ENCODE data around the gene XRN1. TPM values are rescaled to one million over a fixed set of nuclear protein-coding genes. Genes with fewer than 3 reads are reported as not detected.
"Not testable (repeated sequence)": the region's sequence is repeated elsewhere in the genome, so short reads cannot be mapped to it uniquely, and the experiment has no call there.

Gene XRN1
- total RNA-seq, 2 donors from 2014 or later, result 32.1 to 33.3 TPM

- Histone ChIP-seq H3K27ac (no peak overlapping the region), H3K27me3 (replicated peaks; ENCODE audit: insufficient read depth) (no peaks in the 10 kb centered on the region), H3K4me3 (no peak overlapping the region), H3K36me3 (no peaks in the 10 kb centered on the region), H3K9me3 (no peaks in the 10 kb centered on the region), H3K4me1 (replicated peaks) (no peaks in the 10 kb centered on the region)
- intact Hi-C loops (cut with DNase I), result no loop called here
- no peak for DNase-seq (ENCODE audit: low spot score)
- no peak for TF ChIP-seq POLR2A (IDR thresholded peaks at IDR 0.05)
- TF ChIP-seq POLR2AphosphoS5 (IDR thresholded peaks at IDR 0.05), result no peak
- no peak for TF ChIP-seq CTCF (IDR thresholded peaks at IDR 0.05)
- 93% methylated on average over 3 of the region's 3 CpGs for WGBS
These were observed 2.4 kb upstream of the XRN1 start for GRCh38 chr3:142450189-142450588.

- Histone ChIP-seq H3K4me3 (peak overlapping the region; percentile 85 to 93), H3K36me3 (no peaks in the 10 kb centered on the region), H3K4me1 (replicated peaks) (peaks cover 6% of the 10 kb centered on the region), H3K27me3 (replicated peaks; ENCODE audit: insufficient read depth) (no peaks in the 10 kb centered on the region), H3K9me3 (no peaks in the 10 kb centered on the region), H3K27ac (peak overlapping the region; percentile 96 to 98)
- TF ChIP-seq POLR2A (IDR thresholded peaks at IDR 0.05) (no peak), CTCF (IDR thresholded peaks at IDR 0.05) (no peak)
- under 1% methylated on average over 35 of the region's 35 CpGs for WGBS
- DNase-seq (ENCODE audit: low spot score), result peak; percentile 36
- intact Hi-C loops (cut with DNase I), result no loop called here
These were observed 461 bp downstream of the XRN1 start for GRCh38 chr3:142447301-142447851.

GRCh38 chr3:142445816-142446254, 2.0 kb downstream of the XRN1 start:
- no peak for TF ChIP-seq CTCF (IDR thresholded peaks at IDR 0.05)
- peak; percentile 8 for TF ChIP-seq POLR2AphosphoS5 (IDR thresholded peaks at IDR 0.05)
- Histone ChIP-seq H3K27ac (no peak overlapping the region), H3K9me3 (no peaks in the 10 kb centered on the region), H3K36me3 (no peaks in the 10 kb centered on the region), H3K4me1 (replicated peaks) (peaks cover 6% of the 10 kb centered on the region), H3K4me3 (peak overlapping the region in 1 of 2 donors; percentile 93), H3K27me3 (replicated peaks; ENCODE audit: insufficient read depth) (no peaks in the 10 kb centered on the region)
- WGBS, result 81% methylated on average over 6 of the region's 6 CpGs
- no peak for DNase-seq (ENCODE audit: low spot score)
- intact Hi-C loops (cut with DNase I), result no loop called here

- Histone ChIP-seq H3K4me3 (no peak overlapping the region), H3K36me3 (no peaks in the 10 kb centered on the region), H3K9me3 (no peaks in the 10 kb centered on the region), H3K27ac (no peak overlapping the region), H3K27me3 (replicated peaks; ENCODE audit: insufficient read depth) (no peaks in the 10 kb centered on the region), H3K4me1 (replicated peaks) (peaks cover 6% of the 10 kb centered on the region)
- 98% methylated on average over 11 of the region's 11 CpGs for WGBS
- TF ChIP-seq POLR2A (IDR thresholded peaks at IDR 0.05) (no peak), POLR2AphosphoS5 (IDR thresholded peaks at IDR 0.05) (no peak), CTCF (IDR thresholded peaks at IDR 0.05) (no peak)
- no peak for DNase-seq (ENCODE audit: low spot score)
- intact Hi-C loops (cut with DNase I), result no loop called here
These were observed 3.5 kb downstream of the XRN1 start for GRCh38 chr3:142444343-142444742.

- H3K27ac ChIP-seq; H3K4me1 ChIP-seq (replicated peaks); H3K27me3 ChIP-seq (replicated peaks; ENCODE audit: insufficient read depth); H3K4me3 ChIP-seq; intact Hi-C loops (cut with DNase I); H3K36me3 ChIP-seq; H3K9me3 ChIP-seq; DNase-seq (ENCODE audit: low spot score): not testable (repeated sequence)
- WGBS, result 97% methylated on average over 12 of the region's 12 CpGs
These were observed 4.8 kb downstream of the XRN1 start for GRCh38 chr3:142443060-142443459.

GRCh38 chr3:142439499-142440220, 8.2 kb downstream of the XRN1 start:
- H3K27ac ChIP-seq; intact Hi-C loops (cut with DNase I); H3K9me3 ChIP-seq; H3K4me1 ChIP-seq (replicated peaks); H3K4me3 ChIP-seq; H3K36me3 ChIP-seq; DNase-seq (ENCODE audit: low spot score); H3K27me3 ChIP-seq (replicated peaks; ENCODE audit: insufficient read depth): not testable (repeated sequence)
- WGBS, result 85% methylated on average over 15 of the region's 15 CpGs

- H3K27ac ChIP-seq; intact Hi-C loops (cut with DNase I); H3K9me3 ChIP-seq; DNase-seq (ENCODE audit: low spot score); H3K4me1 ChIP-seq (replicated peaks); H3K4me3 ChIP-seq; H3K27me3 ChIP-seq (replicated peaks; ENCODE audit: insufficient read depth); H3K36me3 ChIP-seq: not testable (repeated sequence)
- 93% methylated on average over 11 of the region's 11 CpGs for WGBS
These were observed 9.7 kb downstream of the XRN1 start for GRCh38 chr3:142438096-142438495.

Data from prostate gland (tissue), 2 donors.